NB4 (cell line): ENCODE results near the gene C2orf49.

Source experiments
- DNase-seq: peaks from one replicate; pipeline ENCODE4 v3.0.0; 2010; ENCODE audit warnings: low read depth
- H3K4me3 ChIP-seq: one replicate; pipeline ENCODE4 v1.5.1; 2011; ENCODE audit warnings: mild to moderate bottlenecking, low read depth, low read length, moderate library complexity
- CTCF ChIP-seq: IDR thresholded peaks from one replicate; pipeline ENCODE4 v1.5.1; 2012; ENCODE audit warnings: low read depth, low read length
- MAX ChIP-seq: IDR thresholded peaks from 2 replicates; pipeline ENCODE4 v1.6.1; 2011; ENCODE audit warnings: low read depth, low read length
- MYC ChIP-seq: IDR thresholded peaks from 2 replicates; pipeline ENCODE4 v1.6.1; 2011; ENCODE audit warnings: low read depth, low read length
- POLR2A ChIP-seq: IDR thresholded peaks from 2 replicates; pipeline ENCODE4 v1.6.1; 2011; ENCODE audit warnings: mild to moderate bottlenecking; ENCODE audit not compliant: insufficient read length; ENCODE audit errors: extremely low read depth

C2orf49 gene

GRCh38 chr2:105387225-105387624 is 49.9 kb downstream of the C2orf49 start:
- DNase-seq, result no peak
- TF ChIP-seq CTCF (no peak), MYC (no peak)
- no peak overlapping the region for H3K4me3 ChIP-seq

- H3K4me3 ChIP-seq, result no peak overlapping the region
- no peak for DNase-seq
- TF ChIP-seq MYC (no peak), MAX (no peak), CTCF (no peak), POLR2A (no peak)
These were observed 51.6 kb downstream of the C2orf49 start for GRCh38 chr2:105388971-105389381.

GRCh38 chr2:105390454-105390853 is 53.1 kb downstream of the C2orf49 start:
- DNase-seq, result no peak
- H3K4me3 ChIP-seq, result no peak overlapping the region
- TF ChIP-seq POLR2A, result no peak
- no peak for TF ChIP-seq MAX
- no peak for TF ChIP-seq MYC
- no peak for TF ChIP-seq CTCF

- TF ChIP-seq MYC (no peak), POLR2A (no peak), MAX (no peak), CTCF (no peak)
- DNase-seq, result no peak
- no peak overlapping the region for H3K4me3 ChIP-seq
These were observed 53.8 kb downstream of the C2orf49 start for GRCh38 chr2:105391058-105391627.

- no peak for DNase-seq
- no peak overlapping the region for H3K4me3 ChIP-seq
These were observed 54.7 kb downstream of the C2orf49 start for GRCh38 chr2:105391763-105392662.

More at GRCh38 chr2:105391763-105392662, 54.7 kb downstream of the C2orf49 start:
- TF ChIP-seq MAX (no peak), MYC (no peak), POLR2A (no peak), CTCF (no peak)
